Epithelial cell of esophagus (primary cell): ENCODE measurements around the gene SPINDOC.

Source experiments
- DNase-seq: peaks from one replicate; pipeline ENCODE4 v3.0.0; 2010; ENCODE audit warnings: low read depth
- H3K4me3 ChIP-seq: 2 replicates; pipeline ENCODE4 v1.5.1; 2011; ENCODE audit warnings: mild to moderate bottlenecking, low read length, control low read depth
- CTCF ChIP-seq: IDR thresholded peaks from 2 replicates; pipeline ENCODE4 v1.5.1; 2011; ENCODE audit warnings: low read depth, mild to moderate bottlenecking, low read length, control low read depth, inconsistent platforms; ENCODE audit not compliant: insufficient read depth; ENCODE audit errors: missing control alignments

SPINDOC gene

GRCh38 chr11:63845911-63846310 is 32.7 kb downstream of the SPINDOC start:
- no peak for TF ChIP-seq CTCF
- H3K4me3 ChIP-seq = no peak overlapping the region
- DNase-seq = no peak

- TF ChIP-seq CTCF = no peak
- no peak for DNase-seq
- H3K4me3 ChIP-seq = no peak overlapping the region
Observed at GRCh38 chr11:63846897-63847296, 33.6 kb downstream of the SPINDOC start.

- peak; percentile 82 for DNase-seq
- TF ChIP-seq CTCF = no peak
- no peak overlapping the region for H3K4me3 ChIP-seq
Observed at GRCh38 chr11:63847363-63847762, 34.1 kb downstream of the SPINDOC start.

- no peak for TF ChIP-seq CTCF
- no peak overlapping the region for H3K4me3 ChIP-seq
- DNase-seq = no peak
Observed at GRCh38 chr11:63849691-63850090, 36.4 kb downstream of the SPINDOC start.

GRCh38 chr11:63850920-63851319 is 37.7 kb downstream of the SPINDOC start:
- no peak overlapping the region for H3K4me3 ChIP-seq
- no peak for TF ChIP-seq CTCF
- DNase-seq = no peak

GRCh38 chr11:63851364-63851763 is 38.1 kb downstream of the SPINDOC start:
- TF ChIP-seq CTCF = no peak
- no peak for DNase-seq
- H3K4me3 ChIP-seq = no peak overlapping the region

GRCh38 chr11:63853476-63853875 is 40.2 kb downstream of the SPINDOC start:
- no peak for TF ChIP-seq CTCF
- no peak for DNase-seq
- H3K4me3 ChIP-seq = no peak overlapping the region
